Stimulated activated CD8-positive, alpha-beta memory T cell treated with anti-CD3 and anti-CD28 coated beads, Interleukin-15, amount 100 ng/mL, for 1 hour (primary cell): ENCODE measurements around the gene PARP3.
A peak's percentile ranks its signal among the peaks of the same experiment; 100 is the strongest.
"Not testable (repeated sequence)": the region's sequence is repeated elsewhere in the genome, so short reads cannot be mapped to it uniquely, and the experiment has no call there.

Experiments used
- DNase-seq: peaks from one replicate; pipeline ENCODE4 v3.0.0-alpha.2; 2020; ENCODE audit warnings: low read depth

The PARP3 gene

GRCh38 chr3:51985063-51985462, 42.9 kb downstream of the PARP3 start:
- DNase-seq, result no peak

- DNase-seq, result no peak
These were observed 44.1 kb downstream of the PARP3 start for GRCh38 chr3:51986010-51986947.

GRCh38 chr3:51987568-51987967, 45.4 kb downstream of the PARP3 start:
- no peak for DNase-seq

GRCh38 chr3:51988286-51989146, 46.4 kb downstream of the PARP3 start:
- no peak for DNase-seq

GRCh38 chr3:51990501-51990971, 48.4 kb downstream of the PARP3 start:
- DNase-seq, result not testable (repeated sequence)

GRCh38 chr3:51992017-51992682, 50.0 kb downstream of the PARP3 start:
- no peak for DNase-seq

GRCh38 chr3:51993657-51994056, 51.5 kb downstream of the PARP3 start:
- not testable (repeated sequence) for DNase-seq

- DNase-seq, result no peak
These were observed 52.4 kb downstream of the PARP3 start for GRCh38 chr3:51994530-51994929.

- peak; percentile 82 for DNase-seq
These were observed 53.4 kb downstream of the PARP3 start, which contains the start of gene RPL29 for GRCh38 chr3:51995346-51996163. Gene RPL29 (minus strand): TSS chr3:51995895. CDS start chr3:51995461, 434 bp downstream.

GRCh38 chr3:51997172-51997571, 55.0 kb downstream of the PARP3 start:
- DNase-seq, result no peak

- no peak for DNase-seq
These were observed 55.9 kb downstream of the PARP3 start for GRCh38 chr3:51997935-51998596.
